ENCODE data around the gene HOMEZ. TPM values are rescaled to one million over a fixed set of nuclear protein-coding genes. Genes with fewer than 3 reads are reported as not detected.

HOMEZ gene, protein sequence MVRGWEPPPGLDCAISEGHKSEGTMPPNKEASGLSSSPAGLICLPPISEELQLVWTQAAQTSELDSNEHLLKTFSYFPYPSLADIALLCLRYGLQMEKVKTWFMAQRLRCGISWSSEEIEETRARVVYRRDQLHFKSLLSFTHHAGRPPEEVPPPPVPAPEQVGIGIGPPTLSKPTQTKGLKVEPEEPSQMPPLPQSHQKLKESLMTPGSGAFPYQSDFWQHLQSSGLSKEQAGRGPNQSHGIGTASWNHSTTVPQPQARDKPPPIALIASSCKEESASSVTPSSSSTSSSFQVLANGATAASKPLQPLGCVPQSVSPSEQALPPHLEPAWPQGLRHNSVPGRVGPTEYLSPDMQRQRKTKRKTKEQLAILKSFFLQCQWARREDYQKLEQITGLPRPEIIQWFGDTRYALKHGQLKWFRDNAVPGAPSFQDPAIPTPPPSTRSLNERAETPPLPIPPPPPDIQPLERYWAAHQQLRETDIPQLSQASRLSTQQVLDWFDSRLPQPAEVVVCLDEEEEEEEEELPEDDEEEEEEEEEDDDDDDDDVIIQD
- total RNA-seq (2022; extraction: Qiagen RNA extraction; ENCODE audit: low read depth): 6.8 to 9.3 TPM (median 7.4 TPM) in 5 replicates

DNA sequence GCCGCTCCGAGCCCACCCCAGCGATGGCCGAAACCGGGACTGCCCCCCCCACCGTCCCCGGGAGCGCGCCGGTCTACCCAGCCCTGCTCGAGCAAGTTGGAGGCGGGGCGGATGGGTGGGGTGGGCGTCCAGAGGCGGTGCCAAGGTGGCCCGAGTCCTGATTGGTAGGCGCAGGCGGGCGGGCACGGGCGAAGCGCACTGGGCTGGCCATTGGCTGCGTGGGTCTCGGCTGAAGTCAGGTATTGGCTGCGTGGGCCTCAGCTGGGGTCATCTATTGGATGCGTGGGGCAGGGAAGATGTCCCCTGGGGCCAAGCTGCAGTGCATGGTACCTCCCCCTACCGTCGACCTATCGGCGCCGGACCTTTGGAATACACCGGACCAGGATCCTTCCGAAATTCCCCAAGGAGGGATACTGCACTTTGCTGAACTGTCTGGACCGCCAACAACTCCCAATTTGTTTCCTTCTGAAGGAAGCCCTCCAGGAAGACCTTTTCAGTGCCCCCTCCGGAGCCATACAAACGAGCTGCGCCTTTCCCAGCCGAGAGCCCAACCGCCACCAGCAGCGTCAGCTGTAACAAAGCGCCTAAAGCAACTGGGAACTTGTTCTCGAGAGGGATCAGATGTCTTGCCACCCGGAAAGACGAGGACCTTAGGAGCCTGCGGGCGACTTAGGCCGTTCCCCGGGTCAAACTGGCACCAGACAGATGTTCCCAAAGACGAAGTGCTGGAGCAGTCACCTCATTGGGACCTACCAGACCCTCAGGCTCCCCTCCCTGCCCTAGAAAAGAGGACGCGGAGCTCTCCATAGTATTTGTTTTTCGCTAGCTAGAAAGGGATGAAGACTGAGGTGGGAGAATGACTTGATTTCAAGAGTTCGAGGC, at the start of gene HOMEZ:
HOMEZ (minus strand) TSS at position 113 of the 882 bp plus-strand sequence. CDS start 180 bp downstream, outside the sequence.

DNA sequence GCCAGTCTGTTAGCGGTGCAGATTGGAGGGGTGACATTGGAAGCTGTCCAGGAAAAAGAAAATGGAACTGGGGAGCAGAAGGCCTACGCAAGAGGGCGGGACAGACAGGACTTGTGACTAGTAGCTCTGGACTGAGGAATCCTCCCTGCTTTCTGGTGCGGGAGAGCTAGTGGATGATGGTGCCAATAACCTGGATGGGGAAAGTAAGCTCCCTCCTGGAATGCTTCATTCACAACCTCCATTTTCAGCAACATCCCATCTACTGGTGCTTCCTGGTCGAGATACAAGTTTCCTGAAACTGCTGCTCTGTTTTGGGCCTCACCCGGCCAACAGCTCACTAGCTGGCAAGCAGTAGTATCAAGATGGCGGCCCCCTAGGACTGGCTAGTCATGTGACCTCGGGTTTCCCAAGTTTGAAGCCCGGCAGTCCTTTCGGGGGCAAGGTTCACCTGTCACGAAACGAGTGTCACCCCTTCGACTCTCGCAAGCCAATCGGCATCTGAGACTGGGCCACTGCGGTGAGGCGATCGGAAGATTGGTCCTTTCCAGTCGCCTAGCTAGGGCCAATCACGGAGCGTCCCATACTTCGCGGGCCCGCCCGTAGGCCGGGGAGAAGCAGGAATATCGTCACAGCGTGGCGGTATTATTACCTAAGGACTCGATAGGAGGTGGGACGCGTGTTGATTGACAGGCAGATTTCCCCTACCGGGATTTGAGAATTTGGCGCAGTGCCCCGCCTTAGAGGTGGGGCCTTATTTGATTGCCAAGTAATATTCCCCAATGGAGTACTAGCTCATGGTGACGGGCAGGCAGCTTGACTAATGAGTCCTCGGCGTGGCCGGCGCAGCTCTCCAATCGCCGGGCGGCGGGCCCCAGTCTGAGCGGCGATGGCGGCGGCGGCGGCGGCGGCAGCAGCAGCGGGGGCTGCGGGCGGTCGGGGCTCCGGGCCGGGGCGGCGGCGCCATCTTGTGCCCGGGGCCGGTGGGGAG, 34.9 kb upstream of the HOMEZ start, which contains the start of gene PABPN1:
PABPN1 (plus strand) TSS at position 874 of the 988 bp plus-strand sequence; CDS start at position 887, 13 bp downstream.

DNA sequence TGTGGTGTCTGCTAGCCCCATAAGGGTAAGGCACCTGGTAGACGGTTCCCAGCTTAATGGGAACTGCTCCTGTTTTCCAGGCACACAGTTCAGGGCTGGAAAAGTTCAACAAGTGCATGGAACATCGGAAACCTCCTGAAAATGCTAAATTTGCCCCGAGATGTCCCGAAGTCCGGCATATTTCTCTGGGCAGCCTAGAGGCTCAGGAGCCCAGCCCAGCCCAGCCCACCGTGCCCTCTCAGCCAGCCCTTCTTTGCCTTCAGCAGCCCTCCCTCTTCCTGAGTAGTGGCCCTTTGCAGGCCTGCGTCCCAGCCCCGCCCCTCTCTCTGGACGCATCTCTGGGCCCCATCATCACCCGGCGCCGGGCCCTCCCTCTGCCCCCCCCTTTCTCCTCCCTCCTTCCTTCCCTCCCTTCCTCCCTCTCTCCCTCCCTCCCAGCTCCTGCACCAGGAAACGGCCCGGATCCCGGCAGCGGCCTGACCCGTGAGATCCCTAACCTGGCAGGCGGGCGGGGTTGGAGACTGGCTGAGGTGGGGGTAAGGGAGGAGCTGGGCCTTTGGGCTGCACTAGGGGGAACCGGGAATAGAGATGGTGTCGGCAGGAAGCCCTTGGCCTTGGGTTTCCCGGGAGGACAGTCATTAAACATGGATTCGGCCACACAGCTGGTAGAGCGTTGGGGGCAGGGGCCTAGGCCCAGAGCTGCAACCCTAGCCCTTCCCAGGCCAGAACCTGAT, 20.6 kb upstream of the HOMEZ start, which contains the start of gene BCL2L2:
BCL2L2 (plus strand) TSS at position 422 of the 734 bp plus-strand sequence. CDS start 935 bp downstream, outside the sequence.

DNA sequence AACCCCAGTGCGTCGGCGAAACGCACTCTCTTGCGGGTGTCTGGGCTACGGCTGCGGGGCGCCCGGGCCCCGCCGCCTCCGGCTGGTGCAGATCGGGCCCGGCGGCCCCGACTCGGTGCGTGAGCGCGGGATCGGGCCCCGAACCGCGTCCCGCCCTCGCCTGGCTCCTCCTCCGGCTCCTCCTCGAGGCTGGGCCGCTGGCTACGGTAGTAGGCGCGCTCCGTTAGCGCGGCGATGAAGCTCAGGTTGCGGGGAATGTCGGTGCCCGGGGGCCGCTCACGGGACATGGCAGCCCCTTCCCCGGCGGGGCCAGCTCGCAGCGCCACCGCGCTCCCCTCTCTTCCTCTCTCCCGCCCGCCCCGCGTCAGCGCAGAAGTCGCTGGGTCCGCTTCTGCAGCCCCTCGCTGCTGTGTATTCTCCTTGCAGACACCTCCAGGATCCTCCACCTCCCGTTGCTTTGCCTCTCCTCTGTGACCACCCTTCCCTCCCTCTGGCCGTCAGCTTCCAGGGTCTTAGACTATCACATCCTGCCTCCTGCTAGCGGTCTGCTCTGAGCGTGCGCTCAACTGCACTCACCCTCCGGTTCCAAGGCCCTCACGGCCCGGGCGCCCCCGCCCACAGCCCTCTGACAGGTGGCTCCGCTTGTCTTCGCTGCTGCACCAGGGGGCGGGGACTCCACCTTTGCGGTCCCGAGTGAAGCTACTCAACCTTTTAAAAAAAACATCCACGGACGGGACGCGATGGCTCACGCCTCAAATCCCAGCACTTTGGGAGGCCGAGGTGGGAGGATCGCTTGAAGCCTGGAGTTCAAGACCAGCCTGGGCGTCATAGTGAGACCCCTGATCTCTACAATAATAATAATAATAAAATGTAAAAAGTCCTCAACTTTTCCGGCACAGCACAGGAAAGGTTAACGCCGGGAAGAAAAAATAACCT, 16.6 kb upstream of the HOMEZ start, which contains the start of gene PPP1R3E:
PPP1R3E (minus strand) TSS at position 570 of the 936 bp plus-strand sequence; CDS start at position 287, 283 bp downstream.

DNA sequence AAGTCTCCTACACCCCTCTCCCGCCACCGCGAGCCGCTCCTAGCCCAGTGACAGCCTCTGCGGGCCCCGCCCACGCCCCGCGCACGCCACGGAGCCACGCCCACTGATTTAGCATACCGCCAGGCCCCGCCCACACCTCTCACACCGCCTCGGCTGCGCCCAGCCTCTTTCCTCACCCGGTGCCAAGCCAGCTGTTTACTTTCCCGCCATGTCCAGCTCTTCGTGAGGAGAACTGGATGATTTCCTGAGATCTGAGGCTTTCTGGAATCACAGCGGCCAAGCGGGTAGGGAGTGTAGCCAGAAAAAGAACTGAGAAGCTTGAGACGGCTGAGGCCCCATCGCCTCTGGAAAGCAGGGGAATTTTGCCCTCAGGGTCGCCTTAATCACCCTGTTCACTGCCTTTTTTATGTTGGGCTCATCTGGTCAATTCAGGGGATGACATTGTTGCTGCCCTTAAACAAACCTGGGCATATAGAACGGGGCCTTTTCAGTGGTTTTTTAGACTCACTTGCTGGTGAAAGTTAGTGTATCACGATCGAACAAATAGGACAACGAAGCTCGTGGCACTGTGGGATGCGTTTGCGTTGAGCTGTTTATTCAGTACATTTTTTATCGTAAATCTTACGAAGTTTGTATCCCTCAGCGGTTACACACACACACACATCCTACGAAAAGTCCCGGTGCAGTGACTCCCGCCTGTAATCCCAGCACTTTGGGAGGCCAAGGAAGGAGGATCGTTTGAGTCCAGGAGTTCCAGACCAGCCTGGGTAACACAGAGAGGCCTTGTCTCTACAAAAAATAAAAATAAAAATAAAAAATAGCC, 47.9 kb downstream of the HOMEZ start, which contains the start of gene RNF212B:
RNF212B (plus strand) TSS at position 165 of the 823 bp plus-strand sequence. CDS start 2,410 bp downstream, outside the sequence.

Other genes with a start within 250 kb of the HOMEZ start
- not detected in 5 replicates for gene PSMB11, start 243.9 kb downstream of the HOMEZ start, total RNA-seq (2022; extraction: Qiagen RNA extraction; ENCODE audit: low read depth)
- 2.7 to 5.9 TPM (median 5.0 TPM) in 5 replicates for gene CDH24, start 228.6 kb downstream of the HOMEZ start, total RNA-seq (2022; extraction: Qiagen RNA extraction; ENCODE audit: low read depth)
- gene ACIN1, start 191.0 kb downstream of the HOMEZ start, total RNA-seq (2022; extraction: Qiagen RNA extraction; ENCODE audit: low read depth): 98.6 to 112 TPM (median 108 TPM) in 5 replicates
- 79.6 to 113 TPM (median 107 TPM) in 5 replicates for gene C14orf119, start 190.6 kb downstream of the HOMEZ start, total RNA-seq (2022; extraction: Qiagen RNA extraction; ENCODE audit: low read depth)
- gene CIROP, start 181.1 kb downstream of the HOMEZ start, total RNA-seq (2022; extraction: Qiagen RNA extraction; ENCODE audit: low read depth): not detected in 5 replicates
- not detected in 5 replicates for gene CEBPE, start 166.9 kb downstream of the HOMEZ start, total RNA-seq (2022; extraction: Qiagen RNA extraction; ENCODE audit: low read depth)
- 0.27 to 0.80 TPM (median 0.55 TPM) in 5 replicates for gene SLC7A8, start 102.5 kb downstream of the HOMEZ start, total RNA-seq (2022; extraction: Qiagen RNA extraction; ENCODE audit: low read depth)
- not detected in 5 replicates for gene RNF212B, start 48.2 kb downstream of the HOMEZ start, total RNA-seq (2022; extraction: Qiagen RNA extraction; ENCODE audit: low read depth)
- gene PPP1R3E, start 16.7 kb upstream of the HOMEZ start, total RNA-seq (2022; extraction: Qiagen RNA extraction; ENCODE audit: low read depth): 3.5 to 6.1 TPM (median 4.6 TPM) in 5 replicates
- gene BCL2L2, start 20.7 kb upstream of the HOMEZ start, total RNA-seq (2022; extraction: Qiagen RNA extraction; ENCODE audit: low read depth): 18.6 to 22.7 TPM (median 21.0 TPM) in 5 replicates
- 133 to 164 TPM (median 158 TPM) in 5 replicates for gene PABPN1, start 35.3 kb upstream of the HOMEZ start, total RNA-seq (2022; extraction: Qiagen RNA extraction; ENCODE audit: low read depth)
- gene SLC22A17, start 66.8 kb upstream of the HOMEZ start, total RNA-seq (2022; extraction: Qiagen RNA extraction; ENCODE audit: low read depth): 5.2 to 8.9 TPM (median 6.8 TPM) in 5 replicates
- gene EFS, start 79.0 kb upstream of the HOMEZ start, total RNA-seq (2022; extraction: Qiagen RNA extraction; ENCODE audit: low read depth): not detected in 5 replicates
- gene IL25, start 86.7 kb upstream of the HOMEZ start, total RNA-seq (2022; extraction: Qiagen RNA extraction; ENCODE audit: low read depth): not detected in 5 replicates
- not detected in 5 replicates for gene CMTM5, start 90.9 kb upstream of the HOMEZ start, total RNA-seq (2022; extraction: Qiagen RNA extraction; ENCODE audit: low read depth)
- not detected in 5 replicates for gene MYH6, start 122.1 kb upstream of the HOMEZ start, total RNA-seq (2022; extraction: Qiagen RNA extraction; ENCODE audit: low read depth)
- not detected in 5 replicates for gene MYH7, start 149.5 kb upstream of the HOMEZ start, total RNA-seq (2022; extraction: Qiagen RNA extraction; ENCODE audit: low read depth)
- 58.7 to 78.0 TPM (median 71.2 TPM) in 5 replicates for gene NGDN, start 183.6 kb upstream of the HOMEZ start, total RNA-seq (2022; extraction: Qiagen RNA extraction; ENCODE audit: low read depth)

Measured in A549 treated with RU486 at 1 μM for 4 hours (cell line).